Psoas muscle (tissue), 8 donors: ENCODE measurements around the gene CLTB. TPM values are rescaled to one million over a fixed set of nuclear protein-coding genes. Genes with fewer than 3 reads are reported as not detected.
A peak's percentile ranks its signal among the peaks of the same experiment; 100 is the strongest.

Experiments
- ATAC-seq, 4 donors: fragments of 200-7000 bp; cut with Tn5 transposase; one replicate each; pipeline ENCODE4 v1.9.1; 2020; ENCODE audit warnings: moderate library complexity in 3 of 4, mild to moderate bottlenecking in 2 of 4
- DNase-seq, 2 donors: peaks; one replicate each; pipeline ENCODE4 v3.0.0-alpha.2; 2020
- H3K27ac ChIP-seq: fragments of 200-600 bp; one replicate; pipeline ENCODE4 v1.8.0; 2022
- H3K27me3 ChIP-seq, 3 donors: fragments of 200-600 bp in 1 of 3; one replicate each; pipeline versions ENCODE4 v1.6.1 to v1.8.0; 2013 to 2022; ENCODE audit warnings: low read length in 2 of 3, mild to moderate bottlenecking in 2 of 3, moderate library complexity in 1 of 3; ENCODE audit not compliant: insufficient read depth in 3 of 3
- H3K36me3 ChIP-seq, 2 donors: fragments of 200-600 bp in 1 of 2; one replicate each; pipeline versions ENCODE4 v1.6.1 to v1.8.0; 2013 to 2022; ENCODE audit warnings: low read depth in 1 of 2, mild to moderate bottlenecking in 1 of 2, moderate library complexity in 1 of 2; ENCODE audit not compliant: insufficient read depth in 1 of 2
- H3K4me1 ChIP-seq: fragments of 200-600 bp; one replicate; pipeline ENCODE4 v1.8.0; 2022
- H3K4me3 ChIP-seq: fragments of 200-600 bp; one replicate; pipeline ENCODE4 v1.8.0; 2022; ENCODE audit warnings: mild to moderate bottlenecking
- H3K9me3 ChIP-seq: fragments of 200-600 bp; one replicate; pipeline ENCODE4 v1.8.0; 2022
- CTCF ChIP-seq: fragments of 200-600 bp; IDR thresholded peaks from one replicate; pipeline ENCODE4 v1.8.0; 2022; ENCODE audit warnings: antibody characterized with exemption
- WGBS, 3 donors: extraction: QIAGEN DNeasy Blood & Tissue Kit; methylation state at CpG; one replicate each; pipeline versions ENCODE4 v1.1.6 to v1.1.7; 2013; 5-methylcytosine and 5-hydroxymethylcytosine counted together
- intact Hi-C, 2 donors: fragments of 100-400 bp; cut with DNase I; formaldehyde crosslinking; loops; one replicate each; pipeline versions ENCODE4 v1.11.0 to v1.14.2; 2022
- polyA plus RNA-seq, 3 donors: library from polyadenylated mRNA; stranded (reverse); fragments of 200-250 nt; gene quantifications; one replicate each; pipeline ENCODE4 v1.2.3, GENCODE V29; 2013
- total RNA-seq, 4 donors: library from RNA; stranded (reverse); fragmentation: NEBNext Ultra II Directional in 2 of 4; extraction: Animal tissue kit (Norgen Biotek cat#: 25700) in 2 of 4; gene quantifications; one replicate each; pipeline versions ENCODE4 v1.2.1 to v1.2.4, GENCODE V29; 2021 to 2023
- donor health status: healthy with polysubstance abuse.
- donor health status: DM: no; HTN: no; CAD: no; lungs with moderate emphysema.
- donor health status: Bipolar disorder and iron deficiency.
- donor health status: healthy.
- donor health status: DM: yes; HTN: yes; CAD: no.
- donor health status: DM: no; HTN: no; CAD: no.
- donor health status: DM: no; HTN: no; CAD: no.
- donor health status: DM: yes; HTN: yes; CAD: no.

The CLTB gene
- total and polyA plus RNA-seq, 7 donors: 162 to 413 (median 223) TPM

GRCh38 chr5:176350416-176350815 is 65.9 kb downstream of the CLTB start:
- Histone ChIP-seq H3K27ac (no peak overlapping the region), H3K27me3 (no peaks in the 10 kb centered on the region), H3K9me3 (no peaks in the 10 kb centered on the region), H3K4me1 (peaks cover 10% of the 10 kb centered on the region), H3K36me3 (peaks cover 14 to 100% of the 10 kb centered on the region in 2 donors), H3K4me3 (no peak overlapping the region)
- WGBS, 3 donors: 93 to 96% (median 94%) methylated on average over 8 of the region's 8 CpGs
- intact Hi-C loops: no loop called here
- no peak for TF ChIP-seq CTCF
- DNase-seq (no peak), ATAC-seq (no peak)

DNA sequence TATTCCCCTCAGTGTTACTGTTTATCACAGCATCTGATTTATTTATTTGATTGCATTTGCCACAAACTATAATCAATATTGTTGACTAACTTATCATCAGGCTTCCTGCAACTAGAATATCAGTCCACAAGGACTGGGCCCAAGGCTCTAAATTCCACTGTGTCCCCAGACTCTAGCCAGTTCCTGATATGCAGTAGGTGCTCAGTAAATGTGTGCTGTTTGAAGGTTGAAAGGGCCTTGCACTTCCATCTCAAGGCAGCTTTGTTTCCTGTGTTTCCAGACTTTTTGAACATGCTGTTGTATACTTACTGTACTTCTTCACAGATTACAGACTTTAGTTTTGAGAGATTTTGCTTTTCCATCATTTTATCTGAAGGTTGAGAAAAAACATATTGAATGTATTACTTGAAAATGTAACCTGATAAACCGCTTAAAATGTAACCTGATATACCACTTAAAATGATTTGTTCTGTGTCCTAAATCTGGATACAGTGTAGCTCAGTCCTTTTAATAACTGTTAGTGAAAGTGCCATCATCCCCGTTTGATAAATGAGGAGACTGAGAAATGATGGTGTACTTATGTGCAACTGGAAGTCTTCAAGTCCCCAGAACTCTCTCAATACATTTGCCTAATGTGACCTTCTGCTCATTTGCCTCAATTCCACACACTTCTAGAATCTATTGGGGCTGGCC is 73.4 kb downstream of the CLTB start:
- intact Hi-C loops: no loop called here
- 16 to 29% (median 18%) methylated on average over 2 of the region's 2 CpGs for WGBS, 3 donors
- peak in 1 of 4 donors; percentile 57 for ATAC-seq
- H3K27me3 ChIP-seq: no peaks in the 10 kb centered on the region
- H3K36me3 ChIP-seq: peaks cover 12 to 56% of the 10 kb centered on the region in 2 donors
- DNase-seq: no peak
- no peak overlapping the region for H3K4me3 ChIP-seq
- no peak overlapping the region for H3K27ac ChIP-seq
- no peak for TF ChIP-seq CTCF
- H3K4me1 ChIP-seq: no peaks in the 10 kb centered on the region
- no peaks in the 10 kb centered on the region for H3K9me3 ChIP-seq

Other genes with a start within 250 kb of the CLTB start
- gene SIMC1, start 178.1 kb downstream of the CLTB start, total RNA-seq: 10 to 100 TPM in 2 of 4 donors, 1 to 10 TPM in 2; 7.1 to 17.0 (median 10.3) TPM
- 1 to 10 TPM; 2.0 to 7.6 (median 5.3) TPM for gene SIMC1, start 178.1 kb downstream of the CLTB start, polyA plus RNA-seq
- gene KIAA1191, start 54.8 kb downstream of the CLTB start, total RNA-seq: 100 to 1,000 TPM in 1 of 4 donors, 10 to 100 TPM in 3; 46.9 to 201 (median 74.3) TPM
- 10 to 100 TPM; 27.0 to 70.4 (median 42.5) TPM for gene KIAA1191, start 54.8 kb downstream of the CLTB start, polyA plus RNA-seq
- gene ARL10, start 51.1 kb downstream of the CLTB start, total RNA-seq: 1 to 10 TPM; 3.1 to 6.6 (median 5.0) TPM
- gene ARL10, start 51.1 kb downstream of the CLTB start, polyA plus RNA-seq: 1 to 10 TPM; 1.6 to 5.3 (median 3.9) TPM
- gene NOP16, start 27.9 kb downstream of the CLTB start, total RNA-seq: 10 to 100 TPM; 35.6 to 76.2 (median 59.9) TPM
- gene NOP16, start 27.9 kb downstream of the CLTB start, polyA plus RNA-seq: 100 to 1,000 TPM in 1 of 3 donors, 10 to 100 TPM in 2; 87.5 to 206 (median 90.4) TPM
- gene HIGD2A, start 27.8 kb downstream of the CLTB start, total RNA-seq: 100 to 1,000 TPM; 181 to 215 (median 212) TPM
- 100 to 1,000 TPM; 223 to 429 (median 332) TPM for gene HIGD2A, start 27.8 kb downstream of the CLTB start, polyA plus RNA-seq
- gene FAF2, start 31.8 kb upstream of the CLTB start, total RNA-seq: 10 to 100 TPM; 11.0 to 22.8 (median 14.4) TPM
- 10 to 100 TPM in 2 of 3 donors, 1 to 10 TPM in 1; 8.4 to 20.4 (median 14.7) TPM for gene FAF2, start 31.8 kb upstream of the CLTB start, polyA plus RNA-seq
- gene RNF44, start 120.9 kb upstream of the CLTB start, total RNA-seq: 10 to 100 TPM; 14.2 to 22.4 (median 16.5) TPM
- 10 to 100 TPM in 1 of 3 donors, 1 to 10 TPM in 2; 5.6 to 10.1 (median 8.3) TPM for gene RNF44, start 120.9 kb upstream of the CLTB start, polyA plus RNA-seq
- gene CDHR2, start 132.8 kb upstream of the CLTB start, total RNA-seq: under 1 TPM in 2 of 4 donors, not detected in 2; 0.13 to 0.30 TPM
- under 1 TPM in 2 of 3 donors, not detected in 1; 0.03 to 0.16 TPM for gene CDHR2, start 132.8 kb upstream of the CLTB start, polyA plus RNA-seq
- gene GPRIN1, start 193.6 kb upstream of the CLTB start, total RNA-seq: under 1 TPM; 0.21 to 0.71 (median 0.37) TPM
- gene GPRIN1, start 193.6 kb upstream of the CLTB start, polyA plus RNA-seq: 1 to 10 TPM in 1 of 3 donors, under 1 TPM in 2; 0.18 to 1.2 (median 0.23) TPM
- 1 to 10 TPM in 1 of 4 donors, under 1 TPM in 3; 0.32 to 1.2 (median 0.78) TPM for gene SNCB, start 214.0 kb upstream of the CLTB start, total RNA-seq
- under 1 TPM; 0.34 to 0.42 (median 0.38) TPM for gene SNCB, start 214.0 kb upstream of the CLTB start, polyA plus RNA-seq
- gene EIF4E1B, start 214.1 kb upstream of the CLTB start, total RNA-seq: not detected
- gene EIF4E1B, start 214.1 kb upstream of the CLTB start, polyA plus RNA-seq: under 1 TPM in 2 of 3 donors, not detected in 1; 0.04 to 0.62 TPM
- gene TSPAN17, start 230.9 kb upstream of the CLTB start, total RNA-seq: 10 to 100 TPM; 22.5 to 31.2 (median 28.2) TPM
- gene TSPAN17, start 230.9 kb upstream of the CLTB start, polyA plus RNA-seq: 10 to 100 TPM; 24.1 to 51.9 (median 25.8) TPM